Muscle layer of duodenum (tissue), 2 donors: ENCODE data around the gene KLF5.
A peak's percentile ranks its signal among the peaks of the same experiment; 100 is the strongest.
"Not testable (repeated sequence)": the region's sequence is repeated elsewhere in the genome, so short reads cannot be mapped to it uniquely, and the experiment has no call there.

Source experiments
- H3K27ac ChIP-seq: one replicate; pipeline ENCODE4 v1.7.0; 2013; ENCODE audit warnings: mild to moderate bottlenecking, low read length
- H3K27me3 ChIP-seq: one replicate; pipeline ENCODE4 v1.7.0; 2013; ENCODE audit warnings: low read depth, mild to moderate bottlenecking, control low read depth, low read length
- H3K36me3 ChIP-seq, 2 donors: one replicate each; pipeline ENCODE4 v1.7.0; 2013; ENCODE audit warnings: low read length in 2 of 2, control low read depth in 1 of 2, mild to moderate bottlenecking in 1 of 2; ENCODE audit not compliant: insufficient read depth in 2 of 2, control insufficient read depth in 1 of 2
- H3K4me1 ChIP-seq, 2 donors: one replicate each; pipeline ENCODE4 v1.7.0; 2013; ENCODE audit warnings: low read length in 2 of 2, mild to moderate bottlenecking in 2 of 2, control low read depth in 1 of 2, moderate library complexity in 1 of 2; ENCODE audit not compliant: insufficient read depth in 2 of 2, control insufficient read depth in 1 of 2
- H3K4me3 ChIP-seq, 2 donors: one replicate each; pipeline ENCODE4 v1.7.0; 2013; ENCODE audit warnings: low read length in 2 of 2, low read depth in 1 of 2, mild to moderate bottlenecking in 1 of 2
- H3K9me3 ChIP-seq, 2 donors: one replicate each; pipeline ENCODE4 v1.7.0; 2013; ENCODE audit warnings: low read length in 2 of 2, control low read depth in 1 of 2, mild to moderate bottlenecking in 1 of 2; ENCODE audit not compliant: control insufficient read depth in 1 of 2
- donor health status: healthy.

The KLF5 gene

GRCh38 chr13:73040968-73041596 is 17.7 kb upstream of the KLF5 start:
- no peaks in the 10 kb centered on the region for H3K4me1 ChIP-seq
- H3K36me3 ChIP-seq, result no peaks in the 10 kb centered on the region
- H3K4me3 ChIP-seq, result no peak overlapping the region
- H3K27me3 ChIP-seq, result no peaks in the 10 kb centered on the region
- H3K9me3 ChIP-seq, result no peaks in the 10 kb centered on the region
- H3K27ac ChIP-seq, result peak overlapping the region; percentile 7

- Histone ChIP-seq H3K27me3 (no peaks in the 10 kb centered on the region), H3K36me3 (no peaks in the 10 kb centered on the region), H3K4me1 (no peaks in the 10 kb centered on the region), H3K4me3 (no peak overlapping the region), H3K9me3 (no peaks in the 10 kb centered on the region), H3K27ac (no peak overlapping the region)
Observed at GRCh38 chr13:73045031-73045430, 13.8 kb upstream of the KLF5 start.

GRCh38 chr13:73048615-73049014 is 10.2 kb upstream of the KLF5 start:
- not testable (repeated sequence) for H3K4me1 ChIP-seq, H3K9me3 ChIP-seq, H3K27ac ChIP-seq, H3K4me3 ChIP-seq, H3K27me3 ChIP-seq, H3K36me3 ChIP-seq

- no peak overlapping the region for H3K4me3 ChIP-seq
- no peak overlapping the region for H3K27ac ChIP-seq
- peaks cover 4% of the 10 kb centered on the region for H3K27me3 ChIP-seq
- H3K9me3 ChIP-seq, result no peaks in the 10 kb centered on the region
- H3K36me3 ChIP-seq, result no peaks in the 10 kb centered on the region
- peaks cover 0 to 5% of the 10 kb centered on the region in 2 donors for H3K4me1 ChIP-seq
Observed at GRCh38 chr13:73054712-73055111, 4.1 kb upstream of the KLF5 start.

- no peaks in the 10 kb centered on the region for H3K9me3 ChIP-seq
- peaks cover 0 to 5% of the 10 kb centered on the region in 2 donors for H3K4me1 ChIP-seq
- H3K36me3 ChIP-seq, result no peaks in the 10 kb centered on the region
- peak overlapping the region; percentile 86 for H3K27ac ChIP-seq
- peak overlapping the region in 1 of 2 donors; percentile 50 for H3K4me3 ChIP-seq
- peaks cover 4% of the 10 kb centered on the region for H3K27me3 ChIP-seq
Observed at GRCh38 chr13:73055813-73056564, 2.8 kb upstream of the KLF5 start.

GRCh38 chr13:73056565-73056962 is 2.2 kb upstream of the KLF5 start:
- H3K27me3 ChIP-seq, result peaks cover 4% of the 10 kb centered on the region
- peak overlapping the region; percentile 86 for H3K27ac ChIP-seq
- H3K4me1 ChIP-seq, result peaks cover 0 to 5% of the 10 kb centered on the region in 2 donors
- no peaks in the 10 kb centered on the region for H3K9me3 ChIP-seq
- H3K4me3 ChIP-seq, result peak overlapping the region in 1 of 2 donors; percentile 50
- no peaks in the 10 kb centered on the region for H3K36me3 ChIP-seq

GRCh38 chr13:73057284-73058063 is 1.3 kb upstream of the KLF5 start:
- Histone ChIP-seq H3K36me3 (peaks cover 0 to 4% of the 10 kb centered on the region in 2 donors), H3K27ac (peak overlapping the region; percentile 86), H3K4me3 (peak overlapping the region; percentile 84 to 89), H3K4me1 (peaks cover 0 to 5% of the 10 kb centered on the region in 2 donors), H3K27me3 (peaks cover 4% of the 10 kb centered on the region), H3K9me3 (no peaks in the 10 kb centered on the region)

GRCh38 chr13:73058064-73058313 is 816 bp upstream of the KLF5 start:
- Histone ChIP-seq H3K27ac (peak overlapping the region; percentile 78), H3K27me3 (peaks cover 4% of the 10 kb centered on the region), H3K4me1 (peaks cover 0 to 5% of the 10 kb centered on the region in 2 donors), H3K9me3 (no peaks in the 10 kb centered on the region), H3K4me3 (peak overlapping the region; percentile 84 to 89), H3K36me3 (peaks cover 0 to 6% of the 10 kb centered on the region in 2 donors)

GRCh38 chr13:73058432-73058735 is 421 bp upstream of the KLF5 start:
- Histone ChIP-seq H3K36me3 (peaks cover 0 to 6% of the 10 kb centered on the region in 2 donors), H3K27me3 (peaks cover 4% of the 10 kb centered on the region), H3K27ac (peak overlapping the region; percentile 78), H3K4me1 (peaks cover 0 to 5% of the 10 kb centered on the region in 2 donors), H3K9me3 (no peaks in the 10 kb centered on the region), H3K4me3 (peak overlapping the region; percentile 84 to 89)

GRCh38 chr13:73059460-73060250 is 850 bp downstream of the KLF5 start:
- Histone ChIP-seq H3K36me3 (peaks cover 0 to 6% of the 10 kb centered on the region in 2 donors), H3K4me1 (peaks cover 0 to 5% of the 10 kb centered on the region in 2 donors), H3K9me3 (no peaks in the 10 kb centered on the region), H3K4me3 (peak overlapping the region; percentile 58 to 89), H3K27ac (peak overlapping the region; percentile 76), H3K27me3 (peaks cover 4% of the 10 kb centered on the region)
